HFFc6 (cell line): ENCODE measurements around the gene ARAP3. TPM values are rescaled to one million over a fixed set of nuclear protein-coding genes. Genes with fewer than 3 reads are reported as not detected.
A peak's percentile ranks its signal among the peaks of the same experiment; 100 is the strongest.

Experiments used
- DNase-seq: peaks from one replicate; pipeline ENCODE4 v3.0.0-alpha.2; 2018
- H3K27ac Mint-ChIP-seq: 2 replicates; pipeline ENCODE4 v1.8.0; 2020; ENCODE audit warnings: mild to moderate bottlenecking, mixed read lengths
- H3K27me3 Mint-ChIP-seq: 2 replicates; pipeline ENCODE4 v1.8.0; 2021; ENCODE audit warnings: mild to moderate bottlenecking, moderate library complexity, mixed read lengths; ENCODE audit not compliant: insufficient read depth
- H3K36me3 Mint-ChIP-seq: 2 replicates; pipeline ENCODE4 v1.8.0; 2021; ENCODE audit warnings: low read depth, mixed read lengths
- H3K4me1 Mint-ChIP-seq: 2 replicates; pipeline ENCODE4 v1.8.0; 2020; ENCODE audit warnings: low read depth, mixed read lengths
- H3K4me3 Mint-ChIP-seq: 2 replicates; pipeline ENCODE4 v1.8.0; 2020; ENCODE audit warnings: mild to moderate bottlenecking, moderate library complexity, mixed read lengths
- H3K9me3 Mint-ChIP-seq: 2 replicates; pipeline ENCODE4 v1.8.0; 2020; ENCODE audit warnings: mild to moderate bottlenecking, mixed read lengths
- CTCF ChIP-seq: fragments of 200-600 bp; sonication (generic); IDR thresholded peaks from 2 replicates; pipeline ENCODE4 v1.5.0; 2021; ENCODE audit warnings: antibody characterized with exemption, mild to moderate bottlenecking
- total RNA-seq, 6 experiments: library from RNA; stranded (reverse); fragmentation: NEBNext Ultra II Directional; extraction: Animal tissue kit (Norgen Biotek cat#: 25700); gene quantifications; 2 replicates in 1 of 6; 3 replicates in 5 of 6; pipeline ENCODE4 v1.2.3, GENCODE V29; 2021

Gene ARAP3
- total RNA-seq, 6 experiments from 2014 or later, result 9.0 to 14.7 (median 13.2) TPM

GRCh38 chr5:141635646-141636045 lies 46.4 kb downstream of the ARAP3 start:
- TF ChIP-seq CTCF, result no peak
- Mint-ChIP-seq H3K36me3 (peaks cover 12% of the 10 kb centered on the region), H3K9me3 (no peaks in the 10 kb centered on the region), H3K4me3 (peak overlapping the region; percentile 98), H3K4me1 (peaks cover 37% of the 10 kb centered on the region), H3K27me3 (no peaks in the 10 kb centered on the region), H3K27ac (peak overlapping the region; percentile 79)
- no peak for DNase-seq

GRCh38 chr5:141634720-141635119 lies 47.3 kb downstream of the ARAP3 start:
- DNase-seq, result no peak
- Mint-ChIP-seq H3K27ac (no peak overlapping the region; the same call in 1 of the 2 replicates), H3K27me3 (no peaks in the 10 kb centered on the region), H3K36me3 (peaks cover 12% of the 10 kb centered on the region), H3K4me1 (peaks cover 37% of the 10 kb centered on the region), H3K4me3 (peak overlapping the region; percentile 98), H3K9me3 (no peaks in the 10 kb centered on the region)
- TF ChIP-seq CTCF, result no peak

GRCh38 chr5:141633871-141634561 lies 48.0 kb downstream of the ARAP3 start:
- Mint-ChIP-seq H3K27ac (no peak overlapping the region), H3K27me3 (no peaks in the 10 kb centered on the region), H3K4me1 (peaks cover 40% of the 10 kb centered on the region), H3K4me3 (no peak overlapping the region), H3K9me3 (no peaks in the 10 kb centered on the region), H3K36me3 (peaks cover 12% of the 10 kb centered on the region)
- DNase-seq, result no peak
- TF ChIP-seq CTCF, result no peak

GRCh38 chr5:141632650-141633049 lies 49.4 kb downstream of the ARAP3 start:
- no peak for DNase-seq
- TF ChIP-seq CTCF, result no peak
- H3K36me3 Mint-ChIP-seq, result peaks cover 17% of the 10 kb centered on the region
- H3K27ac Mint-ChIP-seq, result no peak overlapping the region
- H3K9me3 Mint-ChIP-seq, result no peaks in the 10 kb centered on the region
- no peaks in the 10 kb centered on the region for H3K27me3 Mint-ChIP-seq
- H3K4me3 Mint-ChIP-seq, result no peak overlapping the region
- H3K4me1 Mint-ChIP-seq, result peaks cover 46% of the 10 kb centered on the region

- Mint-ChIP-seq H3K4me3 (no peak overlapping the region), H3K27me3 (no peaks in the 10 kb centered on the region), H3K4me1 (peaks cover 42% of the 10 kb centered on the region), H3K36me3 (peaks cover 22% of the 10 kb centered on the region), H3K9me3 (no peaks in the 10 kb centered on the region), H3K27ac (no peak overlapping the region)
- TF ChIP-seq CTCF, result no peak
- no peak for DNase-seq
Observed at GRCh38 chr5:141630570-141631140, 51.4 kb downstream of the ARAP3 start.
